SK-N-MC (cell line): Measurements from ENCODE around the gene KIAA1191.

Source experiments
- EZH2 ChIP-seq: fragments of 200-600 bp; sonication (generic); IDR thresholded peaks from one replicate; pipeline ENCODE4 v1.6.1; 2017; ENCODE audit warnings: antibody characterized with exemption
- FOXP2 ChIP-seq: optimal IDR thresholded peaks from 2 replicates; pipeline ENCODE3; 2011; ENCODE audit warnings: mild to moderate bottlenecking, moderate library complexity; ENCODE audit not compliant: insufficient read depth; ENCODE audit errors: extremely low read length, control extremely low read depth
- POLR2AphosphoS5 ChIP-seq: IDR thresholded peaks from 2 replicates; pipeline ENCODE4 v1.6.1; 2012; ENCODE audit warnings: mild to moderate bottlenecking, low read depth, low read length, borderline replicate concordance

DNA sequence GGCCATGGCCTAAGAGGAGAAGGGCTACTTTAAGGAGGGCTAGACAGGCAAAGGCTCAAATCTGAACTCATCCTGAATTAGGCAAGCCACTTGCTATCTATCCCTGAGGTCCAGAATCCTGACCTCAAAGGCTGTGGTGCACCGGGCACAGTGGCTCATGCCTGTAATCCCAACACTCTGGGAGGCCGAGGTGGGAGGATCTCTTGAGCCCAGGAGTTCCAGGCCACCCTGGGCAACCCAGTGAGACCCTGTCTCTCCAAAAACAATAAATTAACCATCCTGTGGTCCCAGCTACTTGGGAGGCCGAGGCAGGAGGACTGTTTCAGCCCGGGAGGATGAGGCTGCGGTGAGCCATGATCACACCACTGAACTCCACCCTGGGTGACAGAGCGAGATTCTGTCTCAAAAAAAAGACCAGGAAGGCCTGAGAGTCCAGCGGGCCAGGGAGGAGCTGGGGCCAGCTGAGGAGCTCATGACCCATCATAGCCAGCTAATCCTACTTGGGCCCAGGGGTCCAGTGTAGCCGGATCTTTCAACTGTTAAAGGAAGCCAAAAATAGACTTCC lies 22.9 kb upstream of the KIAA1191 start:
- TF ChIP-seq POLR2AphosphoS5 (no peak), EZH2 (no peak), FOXP2 (no peak)
